MCF 10A (cell line): ENCODE measurements around the gene F13A1. TPM values are rescaled to one million over a fixed set of nuclear protein-coding genes. Genes with fewer than 3 reads are reported as not detected.

ENCODE experiments used
- BruUV-seq: library from RNA; stranded (reverse); fragments of 400-500 nt; replicated peaks from 2 replicates; lab custom pipeline; 2021; lab: Mats Ljungman, UMichigan
- CTCF ChIA-PET: fragments of 300-600 bp; sonication (Branson Sonifier 250); formaldehyde crosslinking; extraction: SDS; loops from one replicate; lab custom pipeline; 2021; ENCODE audit warnings: antibody characterized with exemption, inconsistent platforms; lab: Yijun Ruan, JAX
- POLR2A ChIA-PET: fragments of 300-600, 350-650 bp; sonication (Branson Sonifier 250); formaldehyde crosslinking; extraction: SDS; loops from one replicate; lab custom pipeline; 2020; ENCODE audit warnings: antibody characterized with exemption, inconsistent platforms; lab: Yijun Ruan, JAX
- DNase-seq: peaks from one replicate; pipeline ENCODE4 v3.0.0-alpha.2; 2018; ENCODE audit not compliant: unreplicated experiment
- H3K27ac Mint-ChIP-seq: one replicate; pipeline ENCODE4 v1.8.0; 2022; ENCODE audit warnings: mild to moderate bottlenecking, low read depth, mixed read lengths; ENCODE audit not compliant: unreplicated experiment
- H3K27me3 Mint-ChIP-seq: one replicate; pipeline ENCODE4 v1.8.0; 2022; ENCODE audit warnings: mixed read lengths; ENCODE audit not compliant: insufficient read depth, unreplicated experiment
- H3K36me3 Mint-ChIP-seq: one replicate; pipeline ENCODE4 v1.8.0; 2022; ENCODE audit warnings: mild to moderate bottlenecking, moderate library complexity, mixed read lengths; ENCODE audit not compliant: insufficient read depth, unreplicated experiment
- H3K4me1 Mint-ChIP-seq: one replicate; pipeline ENCODE4 v1.8.0; 2022; ENCODE audit warnings: mixed read lengths; ENCODE audit not compliant: insufficient read depth, unreplicated experiment
- H3K4me3 Mint-ChIP-seq: one replicate; pipeline ENCODE4 v1.8.0; 2022; ENCODE audit warnings: mild to moderate bottlenecking, moderate library complexity, mixed read lengths; ENCODE audit not compliant: unreplicated experiment
- H3K9me3 Mint-ChIP-seq: one replicate; pipeline ENCODE4 v1.8.0; 2022; ENCODE audit warnings: mixed read lengths; ENCODE audit not compliant: unreplicated experiment
- intact Hi-C: fragments of 100-400 bp; cut with micrococcal nuclease; formaldehyde crosslinking; loops from 2 replicates; pipeline ENCODE4 v1.14.1; 2022
- total RNA-seq: library from RNA; stranded (reverse); gene quantifications from 2 replicates; pipeline ENCODE4 v1.2.3, GENCODE V29; 2022
- TF ChIP-seq, protein P1 (sequence below): fragments of 200-600 bp; IDR thresholded peaks from one replicate; pipeline ENCODE4 v1.8.0; 2022; ENCODE audit warnings: antibody characterized with exemption, mild to moderate bottlenecking; ENCODE audit not compliant: unreplicated experiment

The F13A1 gene
- total RNA-seq, 1 experiment from 2014 or later: 0.65 TPM

GRCh38 chr6:6154335-6154734 is 166.1 kb downstream of the F13A1 start:
- no peak overlapping the region for H3K27ac Mint-ChIP-seq
- TF ChIP-seq, protein P1, sequence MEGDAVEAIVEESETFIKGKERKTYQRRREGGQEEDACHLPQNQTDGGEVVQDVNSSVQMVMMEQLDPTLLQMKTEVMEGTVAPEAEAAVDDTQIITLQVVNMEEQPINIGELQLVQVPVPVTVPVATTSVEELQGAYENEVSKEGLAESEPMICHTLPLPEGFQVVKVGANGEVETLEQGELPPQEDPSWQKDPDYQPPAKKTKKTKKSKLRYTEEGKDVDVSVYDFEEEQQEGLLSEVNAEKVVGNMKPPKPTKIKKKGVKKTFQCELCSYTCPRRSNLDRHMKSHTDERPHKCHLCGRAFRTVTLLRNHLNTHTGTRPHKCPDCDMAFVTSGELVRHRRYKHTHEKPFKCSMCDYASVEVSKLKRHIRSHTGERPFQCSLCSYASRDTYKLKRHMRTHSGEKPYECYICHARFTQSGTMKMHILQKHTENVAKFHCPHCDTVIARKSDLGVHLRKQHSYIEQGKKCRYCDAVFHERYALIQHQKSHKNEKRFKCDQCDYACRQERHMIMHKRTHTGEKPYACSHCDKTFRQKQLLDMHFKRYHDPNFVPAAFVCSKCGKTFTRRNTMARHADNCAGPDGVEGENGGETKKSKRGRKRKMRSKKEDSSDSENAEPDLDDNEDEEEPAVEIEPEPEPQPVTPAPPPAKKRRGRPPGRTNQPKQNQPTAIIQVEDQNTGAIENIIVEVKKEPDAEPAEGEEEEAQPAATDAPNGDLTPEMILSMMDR: no peak
- POLR2A ChIA-PET: no interaction called here
- H3K36me3 Mint-ChIP-seq: no peaks in the 10 kb centered on the region
- CTCF ChIA-PET: interaction anchor here (0.6 kb wide), 1 partner anchor 1097 kb away, joined by 3 read pairs; no protein-coding TSS in a partner anchor
- H3K4me3 Mint-ChIP-seq: no peak overlapping the region
- no TSS peak for BruUV-seq
- no peaks in the 10 kb centered on the region for H3K9me3 Mint-ChIP-seq
- no peak for DNase-seq
- H3K4me1 Mint-ChIP-seq: no peaks in the 10 kb centered on the region
- peaks cover 56% of the 10 kb centered on the region for H3K27me3 Mint-ChIP-seq
- intact Hi-C loops: no loop called here

DNA sequence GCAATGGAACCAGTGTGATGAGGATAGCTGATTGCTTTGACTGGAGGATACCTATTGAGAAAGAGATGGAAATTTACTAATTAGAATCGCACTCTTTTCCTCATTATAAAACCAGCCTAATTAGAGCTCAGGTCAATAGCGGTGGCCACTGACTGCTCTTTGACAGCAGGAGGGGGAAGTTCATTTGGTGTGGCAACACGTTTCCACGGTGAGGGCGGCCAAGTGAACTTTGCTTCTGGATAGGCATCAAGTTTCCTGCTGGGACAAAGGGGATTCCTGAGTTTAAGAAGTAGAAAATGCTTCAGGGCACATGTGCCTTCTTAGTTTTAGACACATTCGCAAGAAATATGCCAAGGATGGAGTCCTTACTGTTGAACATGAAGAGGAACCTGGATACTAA is 168.4 kb downstream of the F13A1 start:
- no TSS peak for BruUV-seq
- no peaks in the 10 kb centered on the region for H3K9me3 Mint-ChIP-seq
- H3K4me3 Mint-ChIP-seq: no peak overlapping the region
- H3K27me3 Mint-ChIP-seq: peaks cover 57% of the 10 kb centered on the region
- CTCF ChIA-PET: interaction anchor here (1.3 kb wide), 1 partner anchor 394 kb away, joined by 3 read pairs; no protein-coding TSS in a partner anchor
- POLR2A ChIA-PET: no interaction called here
- H3K4me1 Mint-ChIP-seq: no peaks in the 10 kb centered on the region
- intact Hi-C loops: no loop called here
- no peaks in the 10 kb centered on the region for H3K36me3 Mint-ChIP-seq
- H3K27ac Mint-ChIP-seq: no peak overlapping the region
- DNase-seq: no peak
- TF ChIP-seq, protein P1: no peak

GRCh38 chr6:6148192-6148815 is 172.2 kb downstream of the F13A1 start:
- Mint-ChIP-seq H3K9me3 (no peaks in the 10 kb centered on the region), H3K4me3 (no peak overlapping the region), H3K27ac (no peak overlapping the region), H3K27me3 (peaks cover 31% of the 10 kb centered on the region), H3K4me1 (no peaks in the 10 kb centered on the region), H3K36me3 (no peaks in the 10 kb centered on the region)
- no peak for DNase-seq
- BruUV-seq: no TSS peak
- intact Hi-C loops: no loop called here
- ChIA-PET CTCF (interaction anchor here (1.1 kb wide), 1 partner anchor 60 kb away, joined by 3 read pairs; no protein-coding TSS in a partner anchor), POLR2A (no interaction called here)
- TF ChIP-seq, protein P1: no peak

GRCh38 chr6:6131492-6132109 is 188.9 kb downstream of the F13A1 start:
- intact Hi-C loops: loop anchor here (1.0 to 10.0 kb wide), 2 partner anchors 416 to 657 kb away; no protein-coding TSS in a partner anchor
- Mint-ChIP-seq H3K36me3 (no peaks in the 10 kb centered on the region), H3K27me3 (peaks cover 15% of the 10 kb centered on the region), H3K4me1 (no peaks in the 10 kb centered on the region), H3K27ac (no peak overlapping the region), H3K4me3 (no peak overlapping the region), H3K9me3 (no peaks in the 10 kb centered on the region)
- CTCF ChIA-PET: interaction anchor here (0.6 to 1.0 kb wide), 15 partner anchors 9 to 998 kb away, joined by 3 to 7 read pairs (median 3); no protein-coding TSS in a partner anchor
- POLR2A ChIA-PET: interaction anchor here (0.6 kb wide), 1 partner anchor 110 kb away, joined by 3 read pairs; no protein-coding TSS in a partner anchor
- no TSS peak for BruUV-seq
- TF ChIP-seq, protein P1: peak; percentile 38
- peak; percentile 51 for DNase-seq
